Breast epithelium (tissue), 4 donors: ENCODE results near the gene HAUS3. TPM values are rescaled to one million over a fixed set of nuclear protein-coding genes. Genes with fewer than 3 reads are reported as not detected.

Experiments
- DNase-seq, 2 donors: peaks; one replicate each; pipeline ENCODE4 v3.0.0-alpha.2; 2019; ENCODE audit warnings: low spot score in 2 of 2
- H3K27ac ChIP-seq, 2 donors: fragments of 200-600 bp; sonication (generic) in 1 of 2; one replicate each; pipeline ENCODE4 v1.5.1; 2016 to 2019; ENCODE audit warnings: mild to moderate bottlenecking in 1 of 2
- H3K27me3 ChIP-seq, 2 donors: fragments of 200-600 bp; sonication (generic) in 1 of 2; one replicate each; pipeline versions ENCODE4 v1.5.1 to v1.6.0; 2017 to 2019; ENCODE audit warnings: control low read depth in 1 of 2, mild to moderate bottlenecking in 1 of 2
- H3K36me3 ChIP-seq: fragments of 200-600 bp; one replicate; pipeline ENCODE4 v1.5.1; 2019
- H3K4me1 ChIP-seq, 2 donors: fragments of 200-600 bp; sonication (generic); one replicate each; pipeline ENCODE4 v1.5.1; 2016 to 2019; ENCODE audit warnings: control low read depth in 1 of 2
- H3K4me3 ChIP-seq, 3 donors: fragments of 200-600 bp; sonication (generic); 1 replicate in 2 of 3; 2 replicates in 1 of 3; pipeline ENCODE4 v1.5.1; 2016 to 2019; ENCODE audit warnings: mild to moderate bottlenecking in 3 of 3, moderate library complexity in 2 of 3
- H3K9me3 ChIP-seq, 2 donors: fragments of 200-600 bp; sonication (generic) in 1 of 2; one replicate each; pipeline ENCODE4 v1.5.1; 2016 to 2019; ENCODE audit warnings: control low read depth in 1 of 2
- POLR2A ChIP-seq: fragments of 450-650 bp; IDR thresholded peaks from one replicate; pipeline ENCODE4 v1.6.1; 2016; ENCODE audit warnings: antibody characterized with exemption, mild to moderate bottlenecking, moderate library complexity
- POLR2AphosphoS5 ChIP-seq, 3 donors: sonication (generic); formaldehyde crosslinking; IDR thresholded peaks; one replicate each; pipeline ENCODE4 v1.6.1; 2017; ENCODE audit warnings: antibody characterized with exemption in 3 of 3
- intact Hi-C: fragments of 100-400 bp; cut with DNase I; formaldehyde crosslinking; loops from one replicate; pipeline ENCODE4 v1.15.1; 2023; ENCODE audit warnings: low total_unique reads
- total RNA-seq, 3 donors: library from RNA; depleted of rRNA; stranded (reverse); fragments of >200 nt; gene quantifications; one replicate each; pipeline ENCODE4 v1.1.0, GENCODE V29; 2016
- TF ChIP-seq, protein P1 (sequence below), 3 donors: fragments of 450-650 bp; IDR thresholded peaks; one replicate each; pipeline ENCODE4 v1.5.1; 2016 to 2017; ENCODE audit warnings: antibody characterized with exemption in 3 of 3, mild to moderate bottlenecking in 3 of 3, moderate library complexity in 3 of 3

Gene HAUS3
- total RNA-seq, 3 donors from 2014 or later, result 14.1 to 19.6 (median 17.4) TPM

DNA sequence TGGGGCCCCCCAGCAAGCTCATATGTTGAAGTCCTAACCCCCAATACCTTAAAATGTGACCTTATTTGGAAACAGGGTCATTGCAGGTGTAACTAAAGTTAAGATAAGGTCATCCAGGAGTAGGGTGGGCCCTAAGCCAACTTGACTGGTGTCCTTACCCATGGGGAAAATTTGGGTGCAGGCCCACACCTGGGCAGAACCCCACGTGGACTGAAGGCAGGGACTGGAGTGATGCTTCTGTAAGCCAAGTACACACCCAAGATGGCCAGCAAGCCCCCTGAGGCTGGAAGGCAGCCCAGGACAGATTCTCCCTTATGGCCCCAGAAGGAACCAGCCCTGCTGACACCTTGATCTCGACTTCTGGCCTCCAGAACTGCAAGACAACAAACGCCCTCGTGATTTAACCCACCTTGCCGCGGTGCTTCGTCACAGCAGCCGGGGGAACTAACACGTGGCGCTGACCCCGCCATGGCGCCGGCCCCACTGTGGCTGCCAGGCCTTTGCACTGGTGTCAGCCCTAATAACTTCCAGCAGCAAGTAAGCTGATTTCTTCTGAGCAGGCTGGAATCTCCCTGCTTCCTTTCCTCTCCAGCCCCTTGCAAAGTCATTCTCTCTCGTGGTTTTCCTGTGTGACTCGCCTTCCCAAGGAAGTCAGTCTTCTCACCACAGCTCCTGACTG is 43.2 kb upstream of the HAUS3 start:
- no peaks in the 10 kb centered on the region for H3K4me1 ChIP-seq
- H3K4me3 ChIP-seq, result no peak overlapping the region
- H3K27me3 ChIP-seq, result no peaks in the 10 kb centered on the region
- intact Hi-C loops, result no loop called here
- no peak overlapping the region for H3K27ac ChIP-seq
- no peak for DNase-seq
- H3K9me3 ChIP-seq, result no peaks in the 10 kb centered on the region
- no peaks in the 10 kb centered on the region for H3K36me3 ChIP-seq
- TF ChIP-seq, protein P1, sequence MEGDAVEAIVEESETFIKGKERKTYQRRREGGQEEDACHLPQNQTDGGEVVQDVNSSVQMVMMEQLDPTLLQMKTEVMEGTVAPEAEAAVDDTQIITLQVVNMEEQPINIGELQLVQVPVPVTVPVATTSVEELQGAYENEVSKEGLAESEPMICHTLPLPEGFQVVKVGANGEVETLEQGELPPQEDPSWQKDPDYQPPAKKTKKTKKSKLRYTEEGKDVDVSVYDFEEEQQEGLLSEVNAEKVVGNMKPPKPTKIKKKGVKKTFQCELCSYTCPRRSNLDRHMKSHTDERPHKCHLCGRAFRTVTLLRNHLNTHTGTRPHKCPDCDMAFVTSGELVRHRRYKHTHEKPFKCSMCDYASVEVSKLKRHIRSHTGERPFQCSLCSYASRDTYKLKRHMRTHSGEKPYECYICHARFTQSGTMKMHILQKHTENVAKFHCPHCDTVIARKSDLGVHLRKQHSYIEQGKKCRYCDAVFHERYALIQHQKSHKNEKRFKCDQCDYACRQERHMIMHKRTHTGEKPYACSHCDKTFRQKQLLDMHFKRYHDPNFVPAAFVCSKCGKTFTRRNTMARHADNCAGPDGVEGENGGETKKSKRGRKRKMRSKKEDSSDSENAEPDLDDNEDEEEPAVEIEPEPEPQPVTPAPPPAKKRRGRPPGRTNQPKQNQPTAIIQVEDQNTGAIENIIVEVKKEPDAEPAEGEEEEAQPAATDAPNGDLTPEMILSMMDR (IDR thresholded peaks at IDR 0.05), result no peak
- no peak for TF ChIP-seq POLR2AphosphoS5 (IDR thresholded peaks at IDR 0.05)
- no peak for TF ChIP-seq POLR2A

DNA sequence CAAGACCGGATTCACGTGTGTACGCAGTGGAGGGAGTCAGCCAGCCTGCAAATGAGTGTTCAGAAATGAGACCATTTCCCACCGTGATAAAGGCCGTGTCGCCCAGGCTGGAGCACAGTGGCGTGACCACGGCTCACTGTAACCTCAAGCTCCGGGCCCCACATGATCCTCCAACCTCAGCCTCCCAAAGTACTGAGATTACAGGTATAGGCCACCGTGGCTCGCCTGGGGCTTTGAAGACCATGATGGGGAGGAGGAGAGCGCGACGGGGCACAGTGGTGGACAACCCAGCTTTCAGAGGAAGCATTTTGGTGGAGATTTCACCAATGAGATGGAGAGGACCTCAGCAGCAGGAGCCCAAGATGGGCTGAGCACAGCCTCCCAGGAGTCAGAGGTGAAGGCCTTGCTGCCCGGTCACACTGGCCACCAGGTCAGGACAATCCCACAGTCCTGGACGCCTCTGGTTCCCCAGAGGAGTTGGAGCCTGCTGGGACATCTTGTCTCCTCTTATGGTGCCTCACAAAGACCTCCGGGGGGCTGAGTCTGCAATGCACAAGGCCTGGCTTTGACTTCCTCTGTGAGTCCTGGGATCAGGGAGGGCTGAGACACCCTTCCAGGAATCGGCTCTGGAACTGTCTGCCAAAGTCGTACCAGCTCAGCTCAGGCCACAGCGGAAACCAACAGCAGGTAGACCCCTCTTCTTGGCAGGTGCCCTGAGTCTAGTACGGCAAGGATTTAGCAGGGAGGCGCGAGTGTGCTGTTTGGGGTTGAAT is 42.4 kb upstream of the HAUS3 start:
- intact Hi-C loops, result no loop called here
- H3K4me3 ChIP-seq, result no peak overlapping the region
- DNase-seq, result no peak
- no peaks in the 10 kb centered on the region for H3K36me3 ChIP-seq
- no peaks in the 10 kb centered on the region for H3K27me3 ChIP-seq
- H3K27ac ChIP-seq, result no peak overlapping the region
- H3K4me1 ChIP-seq, result no peaks in the 10 kb centered on the region
- H3K9me3 ChIP-seq, result no peaks in the 10 kb centered on the region
- TF ChIP-seq POLR2AphosphoS5 (IDR thresholded peaks at IDR 0.05) (no peak), POLR2A (no peak)
- TF ChIP-seq, protein P1 (IDR thresholded peaks at IDR 0.05), result no peak

DNA sequence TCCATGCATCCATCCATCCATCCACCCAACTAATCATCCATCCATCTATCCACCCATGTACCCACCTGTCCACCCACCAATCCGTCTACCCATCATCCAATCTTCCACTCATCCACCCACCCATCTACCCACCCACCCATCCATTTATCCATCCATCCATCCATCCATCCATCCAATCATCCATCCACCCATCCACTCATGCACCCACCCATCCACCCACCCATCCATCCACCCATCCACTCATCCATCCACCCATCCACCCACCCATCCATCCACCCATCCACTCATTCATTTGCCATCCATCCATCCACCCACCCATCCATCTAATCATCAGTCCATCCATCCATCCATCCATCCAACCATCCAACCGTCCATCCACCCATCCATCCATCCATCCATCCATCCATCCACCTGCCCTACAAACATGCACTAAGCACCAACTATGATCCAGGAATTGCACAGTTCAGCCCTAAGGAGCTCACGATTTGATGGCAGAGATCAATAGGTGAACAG is 41.3 kb upstream of the HAUS3 start:
- Histone ChIP-seq H3K27me3 (no peaks in the 10 kb centered on the region), H3K27ac (no peak overlapping the region), H3K9me3 (no peaks in the 10 kb centered on the region), H3K4me3 (no peak overlapping the region), H3K36me3 (no peaks in the 10 kb centered on the region), H3K4me1 (no peaks in the 10 kb centered on the region)
- intact Hi-C loops, result no loop called here
- TF ChIP-seq, protein P1 (IDR thresholded peaks at IDR 0.05), result no peak
- TF ChIP-seq POLR2A (no peak), POLR2AphosphoS5 (IDR thresholded peaks at IDR 0.05) (no peak)
- DNase-seq, result no peak

DNA sequence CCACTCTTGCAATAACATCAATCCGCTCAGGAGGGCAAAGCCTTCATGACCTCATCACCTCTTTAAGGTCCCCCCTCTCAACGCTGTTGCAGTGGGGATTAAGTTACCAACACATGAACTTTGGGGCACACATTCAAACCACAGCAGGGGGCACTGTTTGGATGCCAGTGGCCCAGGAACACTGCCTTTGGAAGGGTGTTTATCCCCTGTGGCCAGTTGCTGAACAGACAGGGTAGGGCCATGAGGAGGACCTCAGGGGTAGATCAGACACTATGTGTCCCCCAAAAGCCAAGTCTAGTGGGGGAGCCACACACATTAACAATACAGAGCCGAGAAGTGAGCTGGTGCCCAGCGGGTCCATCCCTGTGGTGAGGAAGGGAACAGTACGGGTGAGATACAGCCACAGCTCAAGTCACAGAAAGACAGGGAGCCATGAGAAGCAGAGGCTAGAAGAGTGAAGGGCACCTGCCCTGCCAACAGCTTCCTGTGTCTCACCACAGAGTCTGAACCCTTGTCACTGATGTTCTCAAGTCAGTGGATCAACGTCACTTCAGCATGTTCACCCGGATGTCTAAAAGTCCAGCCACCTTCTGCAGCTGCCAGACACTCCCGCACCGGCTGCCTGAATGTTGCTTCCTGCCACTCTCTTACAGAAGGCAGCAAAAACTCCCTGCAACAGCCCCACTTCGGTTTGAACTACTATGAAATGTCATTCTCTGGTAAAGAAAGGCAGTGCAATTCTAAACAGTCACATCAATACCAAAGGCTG is 39.8 kb upstream of the HAUS3 start:
- intact Hi-C loops, result no loop called here
- H3K27ac ChIP-seq, result peak overlapping the region in 1 of 2 donors; percentile 19
- TF ChIP-seq POLR2AphosphoS5 (IDR thresholded peaks at IDR 0.05) (no peak), POLR2A (no peak)
- TF ChIP-seq, protein P1 (IDR thresholded peaks at IDR 0.05), result no peak
- no peak for DNase-seq
- H3K27me3 ChIP-seq, result no peaks in the 10 kb centered on the region
- H3K4me3 ChIP-seq, result no peak overlapping the region
- no peaks in the 10 kb centered on the region for H3K9me3 ChIP-seq
- H3K4me1 ChIP-seq, result no peaks in the 10 kb centered on the region
- no peaks in the 10 kb centered on the region for H3K36me3 ChIP-seq
